ENCODE measurements around the gene CNOT1.

DNA sequence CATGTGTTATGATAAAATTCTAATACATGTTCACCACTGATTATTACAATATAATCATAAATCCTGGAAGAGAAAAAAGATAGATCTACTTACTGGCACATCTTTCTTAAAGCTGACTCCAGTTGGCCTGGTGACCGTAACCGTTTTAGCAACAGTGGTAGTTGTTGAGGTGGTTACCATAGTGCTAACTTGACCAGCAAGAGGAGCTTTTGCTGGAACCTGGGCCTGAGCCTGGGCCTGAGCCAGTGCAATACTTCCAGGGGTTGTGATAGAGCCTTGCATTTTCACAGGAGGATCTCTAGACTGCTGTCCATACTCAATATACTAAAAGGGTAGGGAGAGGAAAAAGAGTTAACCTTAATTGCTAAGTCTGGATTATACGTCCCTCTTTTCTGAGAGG, 78.1 kb downstream of the CNOT1 start:
- TF ChIP-seq POLR2AphosphoS5 (IDR thresholded peaks at IDR 0.05; ENCODE audit: low read depth, low read length) (no peak), POLR2A (IDR thresholded peaks at IDR 0.05; ENCODE audit: low read depth, low read length) (no peak), TAF1 (IDR thresholded peaks at IDR 0.05; ENCODE audit: low read depth, low read length) (no peak), SPI1 (IDR thresholded peaks at IDR 0.05; ENCODE audit: low read depth, low read length) (no peak), PAX5 (IDR thresholded peaks at IDR 0.05; ENCODE audit: insufficient read depth, low read length, severe bottlenecking) (no peak), POU2F2 (IDR thresholded peaks at IDR 0.05; ENCODE audit: low read depth, low read length) (no peak)
